ENCODE data around the gene SLC36A4. TPM values are rescaled to one million over a fixed set of nuclear protein-coding genes. Genes with fewer than 3 reads are reported as not detected.
"Not testable (repeated sequence)": the region's sequence is repeated elsewhere in the genome, so short reads cannot be mapped to it uniquely, and the experiment has no call there.

Gene SLC36A4
- total RNA-seq, 1 donor from 2014 or later, result 17.8 TPM

DNA sequence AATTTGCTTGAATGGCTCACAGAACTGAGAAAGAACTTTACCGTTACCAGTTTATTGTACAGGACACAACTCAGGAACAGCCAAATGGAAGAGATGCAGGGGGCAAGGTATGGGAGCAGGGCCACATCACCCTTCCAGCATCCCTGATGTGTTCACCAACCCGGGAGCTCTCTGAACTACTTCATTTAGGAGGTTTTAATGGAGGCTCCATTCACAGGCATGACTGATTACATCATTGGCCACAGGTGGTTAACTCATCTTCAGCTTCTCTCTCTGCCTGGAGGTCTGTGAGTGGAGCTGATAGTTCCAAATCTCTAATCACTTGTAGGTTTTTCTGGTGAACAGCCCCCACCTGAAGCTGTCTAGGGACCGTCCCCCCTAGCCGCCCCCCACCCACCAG is 83.5 kb downstream of the SLC36A4 start:
- no peak overlapping the region for H3K27ac ChIP-seq
- ATAC-seq (no peak), DNase-seq (no peak)
- TF ChIP-seq, protein P1, sequence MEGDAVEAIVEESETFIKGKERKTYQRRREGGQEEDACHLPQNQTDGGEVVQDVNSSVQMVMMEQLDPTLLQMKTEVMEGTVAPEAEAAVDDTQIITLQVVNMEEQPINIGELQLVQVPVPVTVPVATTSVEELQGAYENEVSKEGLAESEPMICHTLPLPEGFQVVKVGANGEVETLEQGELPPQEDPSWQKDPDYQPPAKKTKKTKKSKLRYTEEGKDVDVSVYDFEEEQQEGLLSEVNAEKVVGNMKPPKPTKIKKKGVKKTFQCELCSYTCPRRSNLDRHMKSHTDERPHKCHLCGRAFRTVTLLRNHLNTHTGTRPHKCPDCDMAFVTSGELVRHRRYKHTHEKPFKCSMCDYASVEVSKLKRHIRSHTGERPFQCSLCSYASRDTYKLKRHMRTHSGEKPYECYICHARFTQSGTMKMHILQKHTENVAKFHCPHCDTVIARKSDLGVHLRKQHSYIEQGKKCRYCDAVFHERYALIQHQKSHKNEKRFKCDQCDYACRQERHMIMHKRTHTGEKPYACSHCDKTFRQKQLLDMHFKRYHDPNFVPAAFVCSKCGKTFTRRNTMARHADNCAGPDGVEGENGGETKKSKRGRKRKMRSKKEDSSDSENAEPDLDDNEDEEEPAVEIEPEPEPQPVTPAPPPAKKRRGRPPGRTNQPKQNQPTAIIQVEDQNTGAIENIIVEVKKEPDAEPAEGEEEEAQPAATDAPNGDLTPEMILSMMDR (IDR thresholded peaks at IDR 0.05), result no peak
- H3K4me3 ChIP-seq, result no peak overlapping the region
- H3K27me3 ChIP-seq (ENCODE audit: low read depth), result no peaks in the 10 kb centered on the region
- H3K9me3 ChIP-seq, result no peaks in the 10 kb centered on the region
- no peaks in the 10 kb centered on the region for H3K4me1 ChIP-seq
- no peaks in the 10 kb centered on the region for H3K36me3 ChIP-seq
- intact Hi-C loops (cut with DNase I), result no loop called here

DNA sequence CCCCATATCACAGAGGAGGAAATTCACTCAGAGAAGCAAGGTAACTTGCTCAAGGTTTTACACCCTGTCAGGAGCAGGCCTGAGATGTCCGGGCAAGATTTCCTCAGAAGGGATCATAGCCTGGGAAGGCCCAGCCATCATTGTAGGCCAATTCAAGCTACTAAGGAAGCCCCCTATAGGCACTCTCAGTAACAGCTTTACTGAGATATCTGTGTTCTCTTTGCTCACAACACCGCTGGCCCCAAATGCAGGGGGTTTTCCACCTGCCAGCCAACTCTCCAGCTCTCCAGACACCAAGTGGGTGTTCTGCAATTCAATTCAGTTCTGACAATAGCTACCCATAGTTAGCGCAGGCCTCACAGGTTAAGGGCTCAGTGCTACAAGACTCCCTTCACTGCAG is 84.0 kb downstream of the SLC36A4 start:
- H3K36me3 ChIP-seq, result no peaks in the 10 kb centered on the region
- H3K27ac ChIP-seq, result no peak overlapping the region
- H3K4me1 ChIP-seq, result no peaks in the 10 kb centered on the region
- DNase-seq (no peak), ATAC-seq (no peak)
- no peak overlapping the region for H3K4me3 ChIP-seq
- no peaks in the 10 kb centered on the region for H3K9me3 ChIP-seq
- intact Hi-C loops (cut with DNase I), result no loop called here
- H3K27me3 ChIP-seq (ENCODE audit: low read depth), result no peaks in the 10 kb centered on the region
- TF ChIP-seq, protein P1 (IDR thresholded peaks at IDR 0.05), result no peak

DNA sequence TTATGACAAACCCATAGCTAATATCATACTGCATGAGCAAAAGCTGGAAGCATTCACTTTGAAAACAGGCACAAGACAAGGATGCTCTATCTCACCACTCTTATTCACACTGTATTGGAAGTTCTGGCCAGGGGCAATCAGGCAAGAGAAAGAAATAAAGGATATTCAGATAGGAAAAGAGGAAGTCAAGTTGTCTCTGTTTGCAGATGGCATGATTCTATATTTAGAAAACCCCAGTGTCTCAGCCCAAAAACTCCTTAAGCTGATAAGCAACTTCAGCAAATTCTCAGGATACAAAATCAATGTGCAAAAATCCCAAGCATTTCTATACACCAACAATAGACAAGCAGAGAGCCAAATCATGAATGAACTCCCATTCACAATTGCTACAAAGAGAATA is 86.6 kb downstream of the SLC36A4 start:
- ATAC-seq; H3K27ac ChIP-seq; H3K4me3 ChIP-seq; H3K36me3 ChIP-seq; H3K9me3 ChIP-seq; DNase-seq; H3K27me3 ChIP-seq (ENCODE audit: low read depth); H3K4me1 ChIP-seq; intact Hi-C loops (cut with DNase I): not testable (repeated sequence)

DNA sequence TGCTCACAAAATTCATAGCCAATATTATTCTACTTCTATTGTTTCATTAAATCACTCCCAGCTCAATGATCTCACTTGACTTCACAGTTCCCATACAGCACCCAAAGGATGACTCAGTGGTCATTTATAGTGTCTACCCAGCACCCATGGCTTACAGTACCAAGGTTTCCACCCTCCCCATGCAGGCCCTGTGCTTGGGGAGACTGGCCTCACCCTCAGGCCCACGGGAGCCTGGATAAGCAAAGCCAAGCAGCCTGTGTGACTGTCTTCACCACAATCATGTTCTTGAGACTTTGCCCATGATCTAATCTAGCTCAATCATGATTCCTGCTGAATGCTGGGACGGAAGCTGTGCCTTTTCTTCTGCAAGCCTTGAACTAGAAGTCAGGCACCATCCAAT is 97.6 kb downstream of the SLC36A4 start:
- ATAC-seq, result no peak
- H3K9me3 ChIP-seq, result peaks cover 7% of the 10 kb centered on the region
- H3K4me1 ChIP-seq, result no peaks in the 10 kb centered on the region
- no peak overlapping the region for H3K27ac ChIP-seq
- TF ChIP-seq, protein P1 (IDR thresholded peaks at IDR 0.05), result no peak
- no peak overlapping the region for H3K4me3 ChIP-seq
- no peaks in the 10 kb centered on the region for H3K27me3 ChIP-seq (ENCODE audit: low read depth)
- no peaks in the 10 kb centered on the region for H3K36me3 ChIP-seq
- intact Hi-C loops (cut with DNase I), result no loop called here
- no peak for DNase-seq

DNA sequence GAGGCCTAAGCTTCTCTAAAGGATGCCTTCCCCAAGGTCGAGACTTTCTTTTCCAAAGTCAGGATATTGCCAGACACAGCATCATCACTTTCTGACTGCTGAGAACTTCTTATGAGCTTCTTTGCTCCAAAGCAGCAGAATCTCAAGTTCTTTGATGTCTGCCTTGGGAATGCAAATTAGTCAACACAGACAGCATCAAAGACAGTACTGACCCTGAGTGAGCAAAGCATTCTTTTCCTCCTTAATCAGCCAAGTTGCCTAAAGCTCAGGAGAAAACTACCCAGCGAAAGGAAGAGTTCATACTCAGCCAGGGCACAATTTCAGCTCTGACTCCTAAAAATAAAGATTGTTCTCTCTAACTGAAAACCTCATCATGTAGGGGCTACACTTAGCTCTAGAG is 98.0 kb downstream of the SLC36A4 start:
- TF ChIP-seq, protein P1 (IDR thresholded peaks at IDR 0.05), result no peak
- no peak overlapping the region for H3K27ac ChIP-seq
- no peak for DNase-seq
- no peaks in the 10 kb centered on the region for H3K4me1 ChIP-seq
- H3K9me3 ChIP-seq, result peaks cover 7% of the 10 kb centered on the region
- intact Hi-C loops (cut with DNase I), result no loop called here
- no peak overlapping the region for H3K4me3 ChIP-seq
- no peak for ATAC-seq
- no peaks in the 10 kb centered on the region for H3K36me3 ChIP-seq
- H3K27me3 ChIP-seq (ENCODE audit: low read depth), result no peaks in the 10 kb centered on the region

Other genes starting within 250 kb of the SLC36A4 start
- not detected for gene MTNR1B, start 228.3 kb downstream of the SLC36A4 start, total RNA-seq
- 0.68 TPM for gene DEUP1, start 132.8 kb upstream of the SLC36A4 start, total RNA-seq